C4-2B (cell line): ENCODE measurements around the gene PROM1.

Experiments
- ZFX ChIP-seq: fragments of 450-650 bp; IDR thresholded peaks from 2 replicates; pipeline ENCODE4 v1.6.1; 2017
- TF ChIP-seq, protein P1 (sequence below): fragments of 450-650 bp; conservative IDR thresholded peaks from 2 replicates; pipeline ENCODE4 v1.5.1; 2017; ENCODE audit warnings: mild to moderate bottlenecking

GRCh38 chr4:16110199-16110598 lies 26.4 kb upstream of the PROM1 start:
- TF ChIP-seq, protein P1, sequence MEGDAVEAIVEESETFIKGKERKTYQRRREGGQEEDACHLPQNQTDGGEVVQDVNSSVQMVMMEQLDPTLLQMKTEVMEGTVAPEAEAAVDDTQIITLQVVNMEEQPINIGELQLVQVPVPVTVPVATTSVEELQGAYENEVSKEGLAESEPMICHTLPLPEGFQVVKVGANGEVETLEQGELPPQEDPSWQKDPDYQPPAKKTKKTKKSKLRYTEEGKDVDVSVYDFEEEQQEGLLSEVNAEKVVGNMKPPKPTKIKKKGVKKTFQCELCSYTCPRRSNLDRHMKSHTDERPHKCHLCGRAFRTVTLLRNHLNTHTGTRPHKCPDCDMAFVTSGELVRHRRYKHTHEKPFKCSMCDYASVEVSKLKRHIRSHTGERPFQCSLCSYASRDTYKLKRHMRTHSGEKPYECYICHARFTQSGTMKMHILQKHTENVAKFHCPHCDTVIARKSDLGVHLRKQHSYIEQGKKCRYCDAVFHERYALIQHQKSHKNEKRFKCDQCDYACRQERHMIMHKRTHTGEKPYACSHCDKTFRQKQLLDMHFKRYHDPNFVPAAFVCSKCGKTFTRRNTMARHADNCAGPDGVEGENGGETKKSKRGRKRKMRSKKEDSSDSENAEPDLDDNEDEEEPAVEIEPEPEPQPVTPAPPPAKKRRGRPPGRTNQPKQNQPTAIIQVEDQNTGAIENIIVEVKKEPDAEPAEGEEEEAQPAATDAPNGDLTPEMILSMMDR: no peak
- TF ChIP-seq ZFX: no peak
